ENCODE results near the gene GLOD4.

Gene GLOD4

GRCh38 chr17:740240-741017 is 41.7 kb downstream of the GLOD4 start:
- no peak for TF ChIP-seq CTCF (IDR thresholded peaks at IDR 0.05; ENCODE audit: control insufficient read depth, extremely low read depth, insufficient read depth)
- H3K4me3 ChIP-seq (ENCODE audit: low read depth, low read length): no peak overlapping the region
- no peak for DNase-seq (ENCODE audit: low read depth)

GRCh38 chr17:737561-738113 is 44.4 kb downstream of the GLOD4 start:
- H3K4me3 ChIP-seq (ENCODE audit: low read depth, low read length): no peak overlapping the region
- TF ChIP-seq CTCF (IDR thresholded peaks at IDR 0.05; ENCODE audit: control insufficient read depth, extremely low read depth, insufficient read depth): no peak
- DNase-seq (ENCODE audit: low read depth): no peak

GRCh38 chr17:733743-734142 is 48.3 kb downstream of the GLOD4 start:
- H3K4me3 ChIP-seq (ENCODE audit: low read depth, low read length): peak overlapping the region; percentile 63
- no peak for TF ChIP-seq CTCF (IDR thresholded peaks at IDR 0.05; ENCODE audit: control insufficient read depth, extremely low read depth, insufficient read depth)
- no peak for DNase-seq (ENCODE audit: low read depth)

GRCh38 chr17:732902-733720 is 49.0 kb downstream of the GLOD4 start:
- no peak for TF ChIP-seq CTCF (IDR thresholded peaks at IDR 0.05; ENCODE audit: control insufficient read depth, extremely low read depth, insufficient read depth)
- peak overlapping the region; percentile 63 for H3K4me3 ChIP-seq (ENCODE audit: low read depth, low read length)
- DNase-seq (ENCODE audit: low read depth): no peak

- no peak for DNase-seq (ENCODE audit: low read depth)
- TF ChIP-seq CTCF (IDR thresholded peaks at IDR 0.05; ENCODE audit: control insufficient read depth, extremely low read depth, insufficient read depth): no peak
- H3K4me3 ChIP-seq (ENCODE audit: low read depth, low read length): peak within 1 kb of the TSS; percentile 70
These were observed 49.8 kb downstream of the GLOD4 start, which contains the start of gene TLCD3A for GRCh38 chr17:732067-732901. Gene TLCD3A (plus strand): TSS chr17:732596. CDS start chr17:732648, 52 bp downstream.

- H3K4me3 ChIP-seq (ENCODE audit: low read depth, low read length): peak overlapping the region; percentile 70
- no peak for DNase-seq (ENCODE audit: low read depth)
- TF ChIP-seq CTCF (IDR thresholded peaks at IDR 0.05; ENCODE audit: control insufficient read depth, extremely low read depth, insufficient read depth): no peak
These were observed 50.4 kb downstream of the GLOD4 start for GRCh38 chr17:731644-732066.

All from LNCaP clone FGC (cell line).